Activated CD8-positive, alpha-beta memory T cell treated with anti-CD3 and anti-CD28 coated beads for 4 hours (primary cell): Measurements from ENCODE around the gene MYLIP.

Experiments
- DNase-seq, 2 donors: peaks; one replicate each; pipeline ENCODE4 v3.0.0-alpha.2; 2020; ENCODE audit warnings: low read depth in 2 of 2

Gene MYLIP

DNA sequence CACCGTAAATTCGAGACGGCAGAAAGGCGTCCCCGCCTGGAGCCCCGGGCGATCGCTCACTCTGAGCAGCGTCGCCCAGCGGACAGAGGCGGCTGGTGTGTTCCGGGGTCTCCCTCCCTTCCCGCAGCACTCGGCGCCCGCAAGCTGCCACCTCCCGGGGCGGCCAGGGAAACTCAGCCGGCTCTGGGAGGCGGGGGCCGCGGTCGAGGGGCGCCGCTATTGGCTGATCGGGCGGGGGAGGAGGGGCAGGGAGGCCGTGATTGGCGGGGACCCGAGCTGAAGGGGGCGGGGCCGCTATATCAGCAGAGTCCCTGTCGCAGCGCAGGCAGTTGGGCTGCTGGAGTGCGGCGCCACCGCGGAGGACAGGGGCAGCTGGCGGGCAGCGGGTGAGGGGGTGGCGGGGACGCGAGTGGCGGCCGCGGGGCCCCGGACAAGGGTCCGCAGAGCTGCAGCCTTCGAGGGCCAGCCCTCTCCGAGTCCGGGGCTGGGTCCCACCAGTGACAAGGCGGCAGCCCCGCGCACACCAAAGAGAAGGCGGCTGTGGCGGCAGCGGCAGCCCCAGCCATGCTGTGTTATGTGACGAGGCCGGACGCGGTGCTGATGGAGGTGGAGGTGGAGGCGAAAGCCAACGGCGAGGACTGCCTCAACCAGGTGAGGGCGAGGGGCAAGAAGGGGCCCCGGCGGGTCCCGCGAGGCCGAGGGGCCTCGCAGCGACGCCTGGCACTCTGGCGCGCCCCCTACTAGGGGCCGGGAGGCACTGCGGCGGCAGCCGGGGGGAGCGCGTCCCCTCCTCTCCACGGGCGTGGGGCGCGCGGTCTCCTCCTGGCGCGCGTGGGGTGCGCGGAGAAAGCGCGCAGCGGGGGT, at the start of gene MYLIP:
TSS of gene MYLIP (plus strand) at position 328 of the 864 bp plus-strand sequence. CDS start at position 565, 237 bp downstream.
- peak; percentile 94 to 95 for DNase-seq

DNA sequence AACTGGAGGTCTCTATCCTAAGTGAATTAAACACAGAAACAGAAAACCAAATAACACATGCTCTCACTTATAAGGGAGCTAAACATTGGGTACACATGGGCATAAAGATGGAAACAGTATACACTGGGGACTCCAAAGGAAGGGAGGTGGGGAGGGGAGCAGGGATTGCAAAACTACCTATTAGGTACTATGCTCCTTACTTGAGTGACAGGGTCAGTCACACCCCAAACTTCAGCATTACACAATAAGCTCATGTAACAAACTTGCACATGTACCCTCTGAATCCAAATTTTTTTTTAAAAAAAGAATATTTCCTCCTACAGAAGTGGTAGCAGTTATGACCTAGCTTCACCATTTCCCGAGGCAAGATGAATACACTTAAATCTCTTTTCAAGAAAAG, 49.5 kb upstream of the MYLIP start:
- no peak for DNase-seq

DNA sequence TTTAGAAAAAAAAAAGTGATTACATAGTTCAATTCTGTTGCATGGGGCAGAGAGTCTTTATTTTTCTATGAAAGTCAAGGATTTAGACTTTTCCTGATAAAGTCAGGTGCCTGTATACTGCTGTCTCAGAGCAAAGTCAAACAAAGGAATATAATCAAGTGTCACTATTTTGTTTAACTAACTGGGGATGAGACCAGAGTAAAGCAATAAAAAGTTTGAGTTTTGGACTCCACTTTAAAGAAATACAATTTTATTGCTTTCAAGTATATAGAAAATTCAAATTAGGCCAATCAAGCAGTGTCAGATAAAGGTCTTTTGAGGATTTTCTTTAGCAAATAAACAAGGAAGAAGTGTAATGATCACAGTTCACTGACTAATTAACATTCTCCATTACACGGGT, 48.7 kb upstream of the MYLIP start:
- no peak for DNase-seq

GRCh38 chr6:16081326-16081725, 47.6 kb upstream of the MYLIP start:
- DNase-seq, result no peak

DNA sequence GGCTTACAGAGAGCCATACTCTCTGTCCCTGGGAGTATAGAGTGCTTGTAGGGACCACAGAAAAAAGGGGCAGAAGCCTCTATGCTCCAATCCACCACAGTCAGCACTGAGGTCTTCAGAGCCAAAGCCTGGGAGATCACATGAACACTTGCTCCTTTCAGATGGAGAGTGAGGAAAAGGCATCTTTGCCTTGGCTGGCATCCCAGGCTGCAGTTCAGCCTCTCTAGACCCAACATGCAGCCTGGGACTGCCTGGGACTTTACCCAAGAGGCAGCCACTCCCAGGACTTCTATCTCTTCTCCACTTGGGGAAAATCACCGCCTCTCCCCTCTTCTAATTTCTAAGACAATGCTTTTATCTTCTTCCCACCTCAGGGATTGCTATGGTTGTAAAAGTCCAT, 46.5 kb upstream of the MYLIP start:
- no peak for DNase-seq

GRCh38 chr6:16086965-16087364, 41.9 kb upstream of the MYLIP start:
- DNase-seq, result no peak

- no peak for DNase-seq
These were observed 41.5 kb upstream of the MYLIP start for GRCh38 chr6:16087386-16087785.

- DNase-seq, result no peak
These were observed 40.5 kb upstream of the MYLIP start for GRCh38 chr6:16088409-16088808.

DNA sequence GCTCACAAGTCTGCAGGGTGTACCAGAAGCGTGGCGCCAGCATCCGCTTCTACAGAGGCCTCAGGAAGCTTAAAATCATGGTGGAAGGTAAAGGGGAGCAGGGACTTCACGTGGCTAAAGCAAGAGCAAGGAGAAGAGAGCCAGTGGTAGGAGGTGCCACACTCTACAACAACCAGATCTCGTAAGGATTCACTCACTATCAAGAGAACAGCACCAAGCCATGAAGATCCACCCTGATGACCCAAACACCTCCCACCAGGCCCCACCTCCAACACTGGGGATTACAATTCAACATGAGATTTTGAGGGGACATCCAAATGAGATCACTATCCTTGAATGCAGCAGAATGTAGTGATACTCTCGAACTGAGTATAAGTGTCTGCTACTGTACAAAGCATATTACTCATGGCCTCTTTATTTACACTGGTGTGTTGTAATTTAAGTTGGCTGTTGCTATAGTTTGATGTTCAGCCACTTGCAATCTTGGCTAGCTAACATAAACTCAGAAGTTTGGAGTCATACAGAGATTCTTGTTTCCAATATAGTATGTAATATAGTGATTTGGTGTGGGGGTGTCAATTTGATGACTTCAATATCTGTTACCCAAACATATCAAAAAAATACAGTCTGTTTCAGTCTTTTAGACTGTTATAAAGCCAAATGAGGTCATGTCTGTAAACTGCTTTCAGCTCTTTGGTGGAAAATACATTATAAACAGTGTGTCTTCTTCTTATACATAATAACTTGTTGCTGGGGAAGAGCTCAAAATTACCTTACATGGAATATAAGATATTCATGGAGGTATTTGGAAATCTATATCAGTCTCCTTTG, 39.4 kb upstream of the MYLIP start:
- no peak for DNase-seq

- DNase-seq, result no peak
These were observed 38.4 kb upstream of the MYLIP start for GRCh38 chr6:16090452-16090851.

GRCh38 chr6:16090920-16091319, 38.0 kb upstream of the MYLIP start:
- no peak for DNase-seq

- no peak for DNase-seq
These were observed 36.7 kb upstream of the MYLIP start for GRCh38 chr6:16092140-16092539.

DNA sequence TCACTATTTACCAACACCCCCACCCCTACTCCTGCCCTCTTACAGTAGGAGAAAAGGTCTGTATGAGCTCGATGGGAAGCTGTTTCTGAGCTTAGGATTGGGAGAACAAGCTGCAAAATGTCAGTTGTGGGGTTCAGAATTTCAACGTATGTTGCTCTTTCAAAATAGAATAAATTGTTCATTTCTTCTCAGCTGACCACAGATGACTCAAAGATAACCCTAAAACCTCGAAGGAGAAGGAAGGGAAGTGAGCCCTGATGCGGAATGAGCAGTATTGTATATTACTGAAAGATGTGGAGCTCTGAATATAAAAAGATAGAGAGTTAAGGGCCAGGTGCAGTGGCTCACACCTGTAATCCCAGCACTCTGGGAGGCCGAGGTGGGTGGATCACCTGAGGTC, 35.9 kb upstream of the MYLIP start:
- DNase-seq, result no peak

DNA sequence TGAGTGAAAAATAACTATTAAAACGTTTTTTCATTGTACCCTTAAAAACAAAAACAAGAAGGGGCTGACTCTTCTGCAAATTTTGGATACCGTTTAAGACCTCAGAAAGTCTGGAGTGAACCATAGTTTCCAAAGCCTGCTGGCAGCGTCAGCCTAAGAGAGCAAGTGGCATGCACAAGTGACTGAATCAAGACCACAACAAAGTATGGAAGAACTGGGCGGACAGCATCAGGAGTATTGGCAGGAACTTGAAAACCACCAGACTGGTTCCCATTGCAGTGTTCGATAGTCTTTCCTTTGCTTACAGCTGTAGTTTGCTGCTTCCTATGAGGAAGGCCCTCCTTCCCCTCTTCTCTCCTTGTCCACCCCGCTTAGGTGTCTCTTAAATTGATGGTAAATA, 33.7 kb upstream of the MYLIP start:
- no peak for DNase-seq

DNA sequence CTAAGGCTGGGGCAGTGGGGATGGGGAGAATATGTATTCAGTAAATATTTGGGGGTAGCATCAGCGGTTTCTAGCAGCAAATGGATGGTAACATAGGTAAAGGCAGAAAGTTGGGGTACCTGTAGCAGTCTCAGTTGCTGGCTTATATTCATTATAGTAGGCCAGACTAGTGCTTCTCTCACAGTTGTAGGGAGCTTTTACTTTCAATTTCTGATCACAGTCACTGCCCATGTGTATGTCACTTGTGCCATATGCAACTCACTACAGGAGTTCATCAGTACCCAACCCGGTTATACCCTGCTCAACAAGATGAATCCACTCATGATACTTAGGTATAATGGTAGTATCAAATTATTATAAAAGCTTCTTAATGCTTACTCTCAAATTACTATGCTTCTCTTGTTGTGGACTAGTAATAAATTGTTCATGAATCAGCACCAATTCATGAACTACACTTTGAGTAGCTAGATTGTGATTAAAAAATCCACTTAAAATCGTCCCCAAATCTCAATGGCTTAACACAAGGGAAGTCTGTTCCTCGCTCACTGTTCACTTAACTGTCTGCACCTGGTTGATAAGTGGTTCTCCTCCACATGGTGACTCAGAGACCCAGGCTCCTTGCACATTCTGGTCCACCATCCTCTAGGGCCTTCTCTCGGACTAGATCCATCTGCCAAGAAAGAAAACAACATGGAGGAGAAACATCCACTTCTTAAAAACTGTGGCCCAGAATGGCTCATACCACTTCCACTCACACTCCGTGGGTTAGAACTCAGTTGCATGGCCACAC, 31.3 kb upstream of the MYLIP start:
- no peak for DNase-seq

GRCh38 chr6:16098211-16098610, 30.7 kb upstream of the MYLIP start:
- no peak for DNase-seq

- DNase-seq, result no peak
These were observed 26.7 kb upstream of the MYLIP start for GRCh38 chr6:16102208-16102607.

- DNase-seq, result no peak
These were observed 25.2 kb upstream of the MYLIP start for GRCh38 chr6:16103722-16104121.

DNA sequence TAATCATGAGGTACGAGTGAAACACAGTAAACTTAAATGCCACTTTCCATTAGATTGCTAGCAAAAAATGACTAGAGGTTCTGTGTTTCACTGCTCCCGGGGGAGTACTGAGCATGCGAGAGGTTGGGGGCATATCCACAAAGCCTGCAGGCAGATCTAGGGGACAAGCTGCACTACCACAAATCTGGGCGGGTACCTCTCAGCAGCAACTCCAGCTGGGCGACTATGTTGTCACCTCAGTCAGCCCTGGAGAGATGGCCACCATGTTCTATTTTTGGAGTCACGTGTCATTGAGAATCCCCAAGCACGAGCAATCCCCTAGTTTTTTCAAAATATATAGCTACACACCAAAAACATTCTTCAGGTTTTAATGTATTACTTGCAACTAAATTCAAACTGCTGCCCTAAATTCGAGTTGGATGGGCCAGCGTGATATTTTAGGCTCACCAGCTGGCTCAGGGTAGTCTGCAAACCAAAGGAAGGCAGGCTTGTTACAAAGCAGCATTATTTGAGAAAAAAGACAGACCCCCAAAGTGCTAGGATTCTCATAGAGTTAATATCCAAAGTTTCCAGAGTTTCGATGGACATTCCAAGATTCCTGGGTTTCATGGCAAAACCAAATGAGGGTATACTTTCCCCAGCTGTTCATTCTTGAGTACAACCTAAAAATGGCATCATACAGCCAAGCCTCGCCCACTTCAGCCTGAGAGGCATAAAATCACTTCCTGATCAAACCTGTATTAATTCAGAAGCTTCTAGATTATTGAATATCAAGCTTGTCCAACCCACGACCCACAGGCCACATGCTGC, 24.1 kb upstream of the MYLIP start:
- no peak for DNase-seq

DNA sequence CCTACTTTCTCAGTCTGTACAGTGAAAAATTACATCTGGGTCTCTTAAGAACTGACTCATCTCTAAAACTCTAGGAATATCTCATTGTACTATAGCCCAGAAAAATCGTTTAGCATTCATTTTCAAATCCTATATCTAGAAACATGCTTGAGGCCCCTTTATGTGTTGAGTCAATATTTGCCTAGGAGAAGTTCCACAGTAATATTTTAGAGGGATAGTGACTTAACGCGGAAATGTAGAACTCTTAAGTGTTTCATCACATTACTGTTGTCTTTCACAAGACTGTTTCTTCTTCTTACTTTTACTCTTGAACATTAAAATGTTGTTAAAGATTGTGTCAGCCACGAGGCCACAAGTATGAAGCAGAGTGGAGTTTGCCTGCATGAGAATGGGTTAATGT, 23.0 kb upstream of the MYLIP start:
- no peak for DNase-seq
